GM19328 (cell line): Measurements from ENCODE around the gene CDKL5.
"Not testable (repeated sequence)": the region's sequence is repeated elsewhere in the genome, so short reads cannot be mapped to it uniquely, and the experiment has no call there.

ENCODE experiments used
- ATAC-seq: cut with Tn5 transposase; IDR thresholded peaks from one replicate; pipeline ENCODE4 v1.9.1; 2021; ENCODE audit warnings: mild to moderate bottlenecking, moderate library complexity; ENCODE audit not compliant: unreplicated experiment

Gene CDKL5

GRCh38 chrX:18566748-18567147 is 141.3 kb downstream of the CDKL5 start:
- ATAC-seq: no peak

- no peak for ATAC-seq
These were observed 148.1 kb downstream of the CDKL5 start for GRCh38 chrX:18573556-18573955.

- ATAC-seq: no peak
These were observed 149.2 kb downstream of the CDKL5 start for GRCh38 chrX:18574591-18574990.

- ATAC-seq: no peak
These were observed 150.3 kb downstream of the CDKL5 start for GRCh38 chrX:18575744-18576143.

- no peak for ATAC-seq
These were observed 152.0 kb downstream of the CDKL5 start for GRCh38 chrX:18577400-18577799.

- no peak for ATAC-seq
These were observed 153.1 kb downstream of the CDKL5 start for GRCh38 chrX:18578546-18578945.

- ATAC-seq: no peak
These were observed 154.1 kb downstream of the CDKL5 start for GRCh38 chrX:18579495-18579894.

GRCh38 chrX:18582910-18583493 is 157.6 kb downstream of the CDKL5 start:
- no peak for ATAC-seq

- ATAC-seq: not testable (repeated sequence)
These were observed 163.9 kb downstream of the CDKL5 start for GRCh38 chrX:18589292-18589691.

GRCh38 chrX:18591834-18592233 is 166.4 kb downstream of the CDKL5 start:
- no peak for ATAC-seq

GRCh38 chrX:18594079-18594478 is 168.7 kb downstream of the CDKL5 start:
- ATAC-seq: no peak

GRCh38 chrX:18596096-18596495 is 170.7 kb downstream of the CDKL5 start:
- ATAC-seq: no peak

- ATAC-seq: no peak
These were observed 173.0 kb downstream of the CDKL5 start for GRCh38 chrX:18598413-18598812.

GRCh38 chrX:18607966-18608365 is 182.6 kb downstream of the CDKL5 start:
- no peak for ATAC-seq

- no peak for ATAC-seq
These were observed 188.7 kb downstream of the CDKL5 start for GRCh38 chrX:18613930-18614639.

- no peak for ATAC-seq
These were observed 191.4 kb downstream of the CDKL5 start for GRCh38 chrX:18616688-18617406.

GRCh38 chrX:18617407-18617750 is 192.0 kb downstream of the CDKL5 start:
- no peak for ATAC-seq

GRCh38 chrX:18619288-18619687 is 193.9 kb downstream of the CDKL5 start:
- no peak for ATAC-seq

- ATAC-seq: no peak
These were observed 194.9 kb downstream of the CDKL5 start for GRCh38 chrX:18620349-18620748.

- no peak for ATAC-seq
These were observed 199.2 kb downstream of the CDKL5 start for GRCh38 chrX:18624599-18624998.

- ATAC-seq: no peak
These were observed 205.5 kb downstream of the CDKL5 start for GRCh38 chrX:18630934-18631333.

- no peak for ATAC-seq
These were observed 213.0 kb downstream of the CDKL5 start for GRCh38 chrX:18638398-18638797.
